H9 (cell line): Measurements from ENCODE around the gene ERAP2. TPM values are rescaled to one million over a fixed set of nuclear protein-coding genes. Genes with fewer than 3 reads are reported as not detected.

Experiments
- DNase-seq: peaks from one replicate; pipeline ENCODE4 v3.0.0-alpha.2; 2017
- H2AFZ ChIP-seq: one replicate; pipeline ENCODE4 v1.6.1; 2013; ENCODE audit warnings: mild to moderate bottlenecking, low read length, control low read depth, moderate library complexity
- H2AK5ac ChIP-seq: 2 replicates; pipeline ENCODE4 v1.6.1; 2013; ENCODE audit warnings: low read length, control low read depth, mixed read lengths; ENCODE audit not compliant: insufficient read length
- H2BK120ac ChIP-seq: one replicate; pipeline ENCODE4 v1.6.1; 2013; ENCODE audit warnings: low read depth, mild to moderate bottlenecking, low read length, control low read depth, inconsistent platforms; ENCODE audit not compliant: poor library complexity, severe bottlenecking
- H2BK12ac ChIP-seq: 2 replicates; pipeline ENCODE4 v1.6.1; 2013; ENCODE audit warnings: low read length, control low read depth, mixed read lengths, low read depth; ENCODE audit not compliant: insufficient read length
- H2BK15ac ChIP-seq: 2 replicates; pipeline ENCODE4 v1.6.1; 2013; ENCODE audit warnings: low read depth, low read length, control low read depth
- H2BK20ac ChIP-seq: one replicate; pipeline ENCODE4 v1.6.1; 2013; ENCODE audit warnings: low read depth, mild to moderate bottlenecking, low read length, control low read depth, inconsistent platforms; ENCODE audit not compliant: poor library complexity, severe bottlenecking
- H2BK5ac ChIP-seq: 2 replicates; pipeline ENCODE4 v1.6.1; 2013; ENCODE audit warnings: low read length, control low read depth, mixed read lengths; ENCODE audit not compliant: insufficient read length
- H3K14ac ChIP-seq: 2 replicates; pipeline ENCODE4 v1.6.1; 2013; ENCODE audit warnings: low read length, control low read depth; ENCODE audit not compliant: insufficient read depth
- H3K18ac ChIP-seq: 2 replicates; pipeline ENCODE4 v1.6.1; 2013; ENCODE audit warnings: low read depth, mild to moderate bottlenecking, mixed read lengths, low read length, control low read depth; ENCODE audit not compliant: insufficient read length
- H3K23ac ChIP-seq: 2 replicates; pipeline ENCODE4 v1.6.1; 2013; ENCODE audit warnings: low read length, control low read depth, mixed read lengths, low read depth; ENCODE audit not compliant: insufficient read length
- H3K23me2 ChIP-seq: 2 replicates; pipeline ENCODE4 v1.6.1; 2013; ENCODE audit warnings: low read depth, mild to moderate bottlenecking, mixed read lengths, low read length, control low read depth; ENCODE audit not compliant: insufficient read length, poor library complexity, severe bottlenecking
- H3K27ac ChIP-seq: 2 replicates; pipeline ENCODE4 v1.5.1; 2013; ENCODE audit warnings: low read length, control low read depth, mixed read lengths, low read depth; ENCODE audit not compliant: insufficient read length
- H3K27me3 ChIP-seq: 2 replicates; pipeline ENCODE4 v1.6.1; 2013; ENCODE audit warnings: low read length, control low read depth, inconsistent platforms; ENCODE audit not compliant: insufficient read depth
- H3K4ac ChIP-seq: 2 replicates; pipeline ENCODE4 v1.6.1; 2013; ENCODE audit warnings: low read depth, mild to moderate bottlenecking, control low read depth, inconsistent platforms, low read length, moderate library complexity
- H3K4me1 ChIP-seq: 2 replicates; pipeline ENCODE4 v1.6.1; 2013; ENCODE audit warnings: low read length, control low read depth, inconsistent platforms; ENCODE audit not compliant: insufficient read depth
- H3K4me2 ChIP-seq: 2 replicates; pipeline ENCODE4 v1.6.1; 2013; ENCODE audit warnings: low read length, control low read depth, mixed read lengths; ENCODE audit not compliant: insufficient read length, insufficient read depth
- H3K56ac ChIP-seq: 2 replicates; pipeline ENCODE4 v1.6.1; 2013; ENCODE audit warnings: low read depth, mild to moderate bottlenecking, mixed read lengths, low read length, control low read depth; ENCODE audit not compliant: insufficient read length
- H3K79me1 ChIP-seq: 2 replicates; pipeline ENCODE4 v1.6.1; 2013; ENCODE audit warnings: low read depth, mild to moderate bottlenecking, moderate library complexity, low read length, control low read depth, inconsistent platforms; ENCODE audit not compliant: insufficient read depth, poor library complexity, severe bottlenecking
- H3K79me2 ChIP-seq: 2 replicates; pipeline ENCODE4 v1.6.1; 2013; ENCODE audit warnings: low read length, control low read depth, inconsistent platforms; ENCODE audit not compliant: insufficient read depth
- H3K9ac ChIP-seq: 2 replicates; pipeline ENCODE4 v1.6.1; 2013; ENCODE audit warnings: low read length, control low read depth, mixed read lengths; ENCODE audit not compliant: insufficient read length; ENCODE audit errors: extremely low read depth
- H3K9me3 ChIP-seq: one replicate; pipeline ENCODE4 v1.6.1; 2013; ENCODE audit warnings: low read depth, low read length, inconsistent platforms; ENCODE audit not compliant: control insufficient read depth
- H3T11ph ChIP-seq: one replicate; pipeline ENCODE4 v1.6.1; 2013; ENCODE audit warnings: mild to moderate bottlenecking, low read length, control low read depth, inconsistent platforms
- H4K20me1 ChIP-seq: one replicate; pipeline ENCODE4 v1.6.1; 2013; ENCODE audit not compliant: control insufficient read depth, insufficient read length, insufficient read depth
- H4K5ac ChIP-seq: 2 replicates; pipeline ENCODE4 v1.6.1; 2013; ENCODE audit warnings: low read depth, mild to moderate bottlenecking, mixed read lengths, low read length, control low read depth; ENCODE audit not compliant: insufficient read length
- H4K8ac ChIP-seq: replicated peaks from 2 replicates; pipeline ENCODE4 v1.6.1; 2013; ENCODE audit warnings: low read length, control low read depth, mixed read lengths, low read depth; ENCODE audit not compliant: insufficient read length
- H4K91ac ChIP-seq: 2 replicates; pipeline ENCODE4 v1.6.1; 2013; ENCODE audit warnings: low read depth, mild to moderate bottlenecking, moderate library complexity, mixed read lengths, low read length, control low read depth; ENCODE audit not compliant: insufficient read length
- H3K27ac Mint-ChIP-seq, 3 experiments: 2 replicates in 2 of 3; 3 replicates in 1 of 3; pipeline ENCODE4 v1.8.0; 2020 to 2021; ENCODE audit warnings: mixed read lengths in 3 of 3, mild to moderate bottlenecking in 1 of 3, moderate library complexity in 1 of 3
- H3K27me3 Mint-ChIP-seq: 2 replicates; pipeline ENCODE4 v1.8.0; 2021; ENCODE audit warnings: low read depth, mild to moderate bottlenecking, moderate library complexity, mixed read lengths
- H3K36me3 Mint-ChIP-seq, 3 experiments: 2 replicates in 2 of 3; 3 replicates in 1 of 3; pipeline ENCODE4 v1.8.0; 2020 to 2021; ENCODE audit warnings: low read depth in 3 of 3, mixed read lengths in 3 of 3; ENCODE audit not compliant: insufficient read depth in 1 of 3
- H3K4me1 Mint-ChIP-seq, 2 experiments: 2 replicates each; pipeline ENCODE4 v1.8.0; 2020; ENCODE audit warnings: mixed read lengths in 2 of 2
- H3K4me3 Mint-ChIP-seq, 2 experiments: 2 replicates in 1 of 2; 3 replicates in 1 of 2; pipeline ENCODE4 v1.8.0; 2020 to 2021; ENCODE audit warnings: mild to moderate bottlenecking in 2 of 2, mixed read lengths in 2 of 2, moderate library complexity in 1 of 2
- H3K9me3 Mint-ChIP-seq, 2 experiments: 2 replicates in 1 of 2; 3 replicates in 1 of 2; pipeline ENCODE4 v1.8.0; 2020; ENCODE audit warnings: mild to moderate bottlenecking in 2 of 2, mixed read lengths in 2 of 2, moderate library complexity in 1 of 2
- WGBS: extraction: QIAGEN DNeasy Blood & Tissue Kit; methylation state at CpG from one replicate; pipeline ENCODE4 v1.1.7; 2013; ENCODE audit warnings: missing lambda C conversion rate, low lambda C conversion rate, mixed read lengths; ENCODE audit not compliant: insufficient read length; ENCODE audit errors: extremely low coverage; 5-methylcytosine and 5-hydroxymethylcytosine counted together
- total RNA-seq: library from RNA; stranded (reverse); gene quantifications from 2 replicates; pipeline ENCODE4 v1.2.1, GENCODE V29; 2021
- TF ChIP-seq, protein P1 (sequence below): fragments of 200-600 bp; sonication (generic); conservative IDR thresholded peaks from 3 replicates; pipeline ENCODE4 v1.8.0; 2021; ENCODE audit warnings: antibody characterized with exemption, mild to moderate bottlenecking

Gene ERAP2
- total RNA-seq, 1 experiment from 2014 or later = 0.09 TPM

DNA sequence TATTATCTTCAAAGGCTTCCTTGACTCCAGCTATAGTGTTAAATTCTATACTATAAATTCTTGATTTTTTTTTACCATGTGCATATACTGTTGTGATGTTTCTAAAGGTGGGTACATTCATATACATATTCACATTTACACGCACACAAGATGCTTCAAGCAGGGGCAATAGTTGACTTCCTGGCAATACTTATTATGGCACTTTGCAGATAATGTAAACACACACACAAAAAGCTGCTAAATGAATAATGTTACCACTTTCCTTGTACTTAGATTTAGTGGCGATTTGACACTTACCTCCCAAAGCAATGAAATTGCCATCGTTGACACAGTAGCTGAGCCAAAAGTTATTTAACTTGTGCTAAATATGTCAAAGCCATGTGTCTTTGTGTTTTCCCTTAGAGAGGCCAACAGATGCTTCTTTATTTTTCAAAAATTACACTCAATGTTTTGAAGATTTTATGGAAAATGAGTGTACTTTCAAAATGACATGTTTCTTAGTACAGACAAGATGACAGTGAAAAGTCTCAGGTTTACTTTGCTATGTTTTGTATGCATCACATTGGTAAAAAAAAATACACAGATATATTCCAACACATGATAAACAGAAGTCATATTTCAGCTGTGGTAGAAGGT lies 12.2 kb upstream of the ERAP2 start:
- Histone ChIP-seq H3K56ac (no peak overlapping the region), H2BK12ac (no peak overlapping the region), H3K23me2 (no peaks in the 10 kb centered on the region), H3K4me2 (no peak overlapping the region), H3K18ac (no peak overlapping the region), H4K91ac (no peak overlapping the region), H3K9me3 (no peaks in the 10 kb centered on the region), H3T11ph (no peak overlapping the region), H2BK20ac (no peak overlapping the region), H3K4ac (no peak overlapping the region), H3K79me2 (no peaks in the 10 kb centered on the region), H3K27me3 (no peaks in the 10 kb centered on the region), H4K20me1 (no peaks in the 10 kb centered on the region), H4K8ac (no peak overlapping the region), H4K5ac (no peak overlapping the region), H3K9ac (no peak overlapping the region), H2AK5ac (no peak overlapping the region), H3K14ac (no peak overlapping the region), H3K27ac (no peak overlapping the region), H2AFZ (no peak overlapping the region), H3K23ac (no peak overlapping the region), H2BK120ac (no peak overlapping the region), H3K4me1 (no peaks in the 10 kb centered on the region), H2BK5ac (no peak overlapping the region), H2BK15ac (no peak overlapping the region), H3K79me1 (no peaks in the 10 kb centered on the region)
- no peak for DNase-seq
- no CpG with 5 or more reads among the region's 3 CpGs for WGBS
- H3K9me3 Mint-ChIP-seq = no peaks in the 10 kb centered on the region
- peaks cover 3% of the 10 kb centered on the region in 2 experiments; a peak in 3 of 4 replicates for H3K4me1 Mint-ChIP-seq
- H3K27ac Mint-ChIP-seq = no peak overlapping the region
- no peak overlapping the region for H3K4me3 Mint-ChIP-seq
- no peaks in the 10 kb centered on the region for H3K36me3 Mint-ChIP-seq
- H3K27me3 Mint-ChIP-seq = no peaks in the 10 kb centered on the region
- TF ChIP-seq, protein P1, sequence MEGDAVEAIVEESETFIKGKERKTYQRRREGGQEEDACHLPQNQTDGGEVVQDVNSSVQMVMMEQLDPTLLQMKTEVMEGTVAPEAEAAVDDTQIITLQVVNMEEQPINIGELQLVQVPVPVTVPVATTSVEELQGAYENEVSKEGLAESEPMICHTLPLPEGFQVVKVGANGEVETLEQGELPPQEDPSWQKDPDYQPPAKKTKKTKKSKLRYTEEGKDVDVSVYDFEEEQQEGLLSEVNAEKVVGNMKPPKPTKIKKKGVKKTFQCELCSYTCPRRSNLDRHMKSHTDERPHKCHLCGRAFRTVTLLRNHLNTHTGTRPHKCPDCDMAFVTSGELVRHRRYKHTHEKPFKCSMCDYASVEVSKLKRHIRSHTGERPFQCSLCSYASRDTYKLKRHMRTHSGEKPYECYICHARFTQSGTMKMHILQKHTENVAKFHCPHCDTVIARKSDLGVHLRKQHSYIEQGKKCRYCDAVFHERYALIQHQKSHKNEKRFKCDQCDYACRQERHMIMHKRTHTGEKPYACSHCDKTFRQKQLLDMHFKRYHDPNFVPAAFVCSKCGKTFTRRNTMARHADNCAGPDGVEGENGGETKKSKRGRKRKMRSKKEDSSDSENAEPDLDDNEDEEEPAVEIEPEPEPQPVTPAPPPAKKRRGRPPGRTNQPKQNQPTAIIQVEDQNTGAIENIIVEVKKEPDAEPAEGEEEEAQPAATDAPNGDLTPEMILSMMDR = no peak
